ENCODE results near the gene SFMBT2. TPM values are rescaled to one million over a fixed set of nuclear protein-coding genes. Genes with fewer than 3 reads are reported as not detected.
"Not testable (repeated sequence)": the region's sequence is repeated elsewhere in the genome, so short reads cannot be mapped to it uniquely, and the experiment has no call there.

SFMBT2 gene
- total RNA-seq, 1 experiment from 2014 or later: 0.03 TPM

DNA sequence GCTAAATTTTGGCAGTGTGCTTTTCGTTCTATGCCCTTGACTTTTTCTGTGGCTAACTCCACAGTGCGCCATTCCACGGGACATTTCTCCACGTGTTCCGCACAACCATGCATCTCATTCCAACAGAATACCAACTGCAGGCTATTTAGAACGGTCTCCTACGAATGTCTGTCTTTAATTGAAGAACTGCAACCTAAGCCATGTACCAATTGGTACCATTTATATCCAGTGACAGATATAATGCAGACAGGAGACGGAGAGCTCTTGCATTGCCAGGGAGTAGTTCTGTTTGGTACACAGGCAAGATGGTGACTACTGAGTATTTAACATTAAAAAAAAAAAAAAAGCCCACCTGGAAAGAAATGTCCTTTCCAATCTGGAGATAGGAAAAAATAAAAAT is 9.1 kb downstream of the SFMBT2 start:
- DNase-seq (ENCODE audit: low spot score): no peak

DNA sequence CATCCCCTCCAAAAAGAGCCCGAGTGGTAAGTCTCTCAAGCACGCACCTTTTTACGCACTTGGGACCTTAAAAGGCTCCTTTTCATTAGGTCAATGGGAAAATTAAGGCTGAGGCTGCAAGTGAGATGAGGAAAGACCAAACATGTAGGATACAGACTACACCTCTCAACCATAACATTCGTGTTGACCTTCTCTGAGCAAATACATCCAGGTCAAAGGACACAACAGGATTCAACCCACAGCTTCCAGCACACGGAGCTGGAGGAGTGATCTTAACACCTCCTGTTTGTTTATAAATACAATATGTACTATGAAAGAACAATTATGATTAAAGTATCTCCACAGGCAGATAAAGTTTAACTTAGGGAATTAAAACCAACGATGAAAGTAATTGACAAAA is 9.7 kb downstream of the SFMBT2 start:
- no peak for DNase-seq (ENCODE audit: low spot score)

DNA sequence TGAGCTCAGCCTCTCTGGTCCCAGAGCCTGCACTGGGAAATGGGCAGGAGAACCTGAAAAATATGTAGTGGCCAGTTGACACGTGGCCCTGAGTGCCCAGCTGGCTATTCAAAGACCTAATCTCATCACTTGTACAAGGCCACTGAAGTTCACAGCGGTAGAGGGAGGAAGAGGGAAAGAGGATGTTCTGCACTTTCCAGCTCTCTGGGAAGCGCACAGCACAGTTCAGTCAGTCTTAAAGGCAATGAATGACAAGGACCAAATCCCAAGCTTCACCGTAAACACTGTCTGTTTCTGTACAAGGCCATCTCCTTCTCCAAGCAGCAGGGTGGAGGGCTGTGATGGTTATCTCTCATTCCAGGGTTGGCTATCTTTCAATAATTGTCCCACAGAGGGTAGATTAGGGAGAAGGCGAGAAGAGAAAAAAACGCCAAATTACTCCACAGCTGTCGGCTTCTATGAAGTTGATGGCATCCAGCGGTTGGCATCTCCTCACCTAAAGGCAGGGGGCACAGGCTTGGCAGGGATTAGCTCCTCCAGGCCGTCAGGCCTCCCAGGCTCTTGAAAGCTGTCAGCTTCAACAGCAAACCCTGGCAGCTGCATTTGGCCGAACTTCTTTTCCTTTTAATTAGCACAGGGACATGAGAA is 10.6 kb downstream of the SFMBT2 start:
- no peak for DNase-seq (ENCODE audit: low spot score)

DNA sequence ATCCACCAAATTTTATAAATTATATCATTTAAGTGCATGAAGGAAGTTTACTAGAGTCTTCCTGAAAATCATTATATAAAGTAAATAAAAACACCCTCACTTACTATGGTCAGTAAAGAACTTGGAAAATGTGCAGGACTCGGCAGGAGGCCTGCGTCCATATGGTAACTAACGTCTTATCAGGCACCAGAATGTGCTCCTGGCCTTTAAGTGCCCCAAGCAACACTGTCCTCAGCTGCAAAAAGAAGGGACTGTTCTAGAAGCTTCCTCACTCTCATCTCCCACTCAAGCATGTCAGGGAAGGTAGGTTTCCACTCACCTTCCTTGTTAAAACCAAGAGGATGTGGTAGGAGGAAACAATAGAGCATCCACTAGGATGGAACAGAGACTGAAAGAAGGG is 11.3 kb downstream of the SFMBT2 start:
- DNase-seq (ENCODE audit: low spot score): no peak

DNA sequence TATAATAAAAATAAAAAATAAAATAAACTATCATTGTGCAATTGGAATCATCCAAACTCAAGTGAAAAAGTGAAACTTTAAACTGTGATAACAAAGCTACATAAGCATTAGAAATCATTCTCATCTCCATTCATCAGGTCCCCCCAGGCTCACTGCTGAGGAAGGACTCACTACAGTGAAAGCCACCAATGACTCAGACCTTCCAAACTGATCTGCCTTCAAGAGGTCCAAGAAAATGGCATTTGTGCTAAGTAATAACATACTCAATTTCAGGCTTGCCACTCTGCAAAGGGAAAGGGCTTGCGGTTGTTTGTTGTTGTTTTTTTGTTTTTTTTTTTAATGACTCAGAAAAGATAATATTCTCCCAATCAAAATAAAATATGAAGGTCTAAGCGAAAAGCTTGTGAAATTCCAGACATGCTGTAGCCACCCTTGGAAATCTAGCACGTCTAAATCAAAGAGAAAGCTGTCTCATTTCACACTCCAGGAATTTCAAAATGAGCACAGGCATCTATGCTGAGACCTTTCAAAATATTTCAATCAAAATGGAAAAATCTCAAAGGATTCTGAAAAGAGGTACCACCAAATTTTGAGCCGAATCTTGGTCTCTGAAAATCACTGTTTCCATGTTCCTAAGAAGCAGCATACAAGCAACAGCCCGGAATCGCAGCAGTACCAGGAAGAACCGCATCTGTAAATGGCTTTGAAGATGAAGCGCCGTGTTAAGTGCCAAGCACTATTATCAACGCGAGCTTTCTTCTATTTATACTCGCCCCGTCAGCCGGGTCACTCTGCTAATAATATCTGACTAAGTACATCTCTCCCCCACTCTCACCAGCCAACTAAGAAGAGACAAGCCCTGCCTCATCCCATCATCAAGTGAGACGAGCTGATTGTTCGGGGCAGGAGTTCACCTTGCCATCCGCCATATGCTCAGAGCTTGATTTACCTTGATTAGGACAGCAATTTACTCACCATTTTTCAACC is 13.5 kb downstream of the SFMBT2 start:
- no peak for DNase-seq (ENCODE audit: low spot score)

DNA sequence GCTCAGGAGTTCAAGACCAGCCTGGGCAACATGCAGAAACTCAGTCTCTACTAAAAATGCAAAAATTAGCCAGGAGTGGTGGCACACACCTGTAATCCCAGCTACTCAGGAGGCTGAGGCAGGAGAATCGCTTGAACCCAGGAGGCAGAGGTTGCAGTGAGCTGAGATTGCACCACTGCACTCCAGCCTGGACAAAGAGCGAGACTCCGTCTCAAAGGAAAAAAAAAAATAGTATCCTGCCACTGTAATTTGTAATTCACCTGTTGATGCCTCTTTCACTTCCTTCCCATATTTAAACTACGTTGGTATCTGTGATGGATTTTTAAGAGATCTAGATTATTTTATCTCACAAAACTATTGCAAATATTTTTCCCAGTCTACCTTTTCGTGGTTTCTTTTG is 18.5 kb downstream of the SFMBT2 start:
- DNase-seq (ENCODE audit: low spot score): not testable (repeated sequence)

DNA sequence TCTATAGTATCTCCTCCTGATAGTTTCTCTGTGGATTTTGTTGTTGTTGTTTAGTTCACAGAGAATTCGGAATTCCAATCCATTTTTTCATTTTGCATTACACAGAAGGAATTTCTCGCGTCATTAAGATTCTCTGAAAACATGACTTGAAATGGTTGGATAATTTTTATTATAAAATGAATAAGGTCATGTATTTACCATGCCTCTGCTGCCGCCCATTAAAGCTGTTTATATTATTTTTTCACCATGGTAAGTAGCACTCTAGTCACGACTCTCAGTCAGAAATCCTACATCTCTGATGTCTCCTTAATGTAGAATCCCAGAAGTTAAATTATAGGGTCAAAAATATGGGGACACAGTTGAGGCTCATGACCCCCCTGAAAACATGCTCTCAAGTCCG is 19.1 kb downstream of the SFMBT2 start:
- no peak for DNase-seq (ENCODE audit: low spot score)

DNA sequence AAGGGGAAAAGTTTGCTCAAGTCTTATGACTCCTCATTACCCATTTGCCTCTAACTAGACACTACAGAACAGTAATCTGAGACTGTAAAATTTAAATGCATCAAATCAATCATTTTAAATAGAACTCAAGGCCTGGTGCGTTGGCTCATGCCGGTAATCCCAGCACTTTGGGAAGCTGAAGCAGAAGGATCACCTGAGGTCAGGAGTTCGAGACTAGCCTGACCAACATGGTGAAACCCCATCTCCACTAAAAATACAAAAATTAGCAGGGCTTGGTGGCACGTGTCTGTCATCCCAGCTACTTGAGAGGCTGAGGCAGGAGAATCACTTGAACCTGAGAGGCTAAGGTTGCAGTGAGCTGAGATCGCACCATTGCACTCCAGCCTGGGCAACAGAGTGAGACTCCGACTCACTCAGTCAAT is 20.1 kb downstream of the SFMBT2 start:
- not testable (repeated sequence) for DNase-seq (ENCODE audit: low spot score)

DNA sequence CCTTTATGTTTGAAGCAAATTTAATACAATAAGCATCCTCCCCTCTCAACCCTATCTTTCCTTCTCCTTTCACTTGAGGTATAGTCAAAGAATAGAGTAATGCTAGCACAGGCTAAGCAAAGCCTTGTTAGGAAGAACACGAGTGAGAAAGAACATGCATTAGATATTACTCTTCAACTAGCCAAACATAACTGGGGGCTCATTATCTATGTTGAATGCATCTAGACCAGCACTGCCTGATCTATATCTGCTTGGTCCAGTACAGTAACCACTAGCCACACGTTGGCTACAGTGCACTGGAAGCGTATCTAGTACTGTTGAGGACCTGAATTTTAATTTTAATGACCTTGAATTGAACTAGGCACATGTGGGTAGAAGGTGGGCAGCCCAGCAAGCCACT is 21.0 kb downstream of the SFMBT2 start:
- no peak for DNase-seq (ENCODE audit: low spot score)

DNA sequence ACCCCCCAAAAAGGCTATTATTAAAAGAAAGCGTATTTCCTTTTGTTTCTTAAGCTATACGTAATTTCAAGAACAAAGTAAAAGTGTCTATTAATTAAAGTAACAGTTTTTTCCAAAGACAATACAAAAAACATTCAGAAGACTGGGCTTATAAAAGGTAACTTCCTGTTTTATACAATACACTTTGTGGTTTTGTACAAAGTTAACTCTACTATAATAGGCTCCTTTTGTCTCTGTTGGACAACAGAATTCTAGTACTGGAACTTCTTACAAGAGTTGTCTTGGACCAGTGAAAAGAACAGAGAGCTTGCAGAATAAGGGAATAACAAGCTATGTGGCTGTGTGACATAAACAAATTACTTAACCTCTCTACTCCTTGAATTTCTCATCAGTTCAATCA is 21.5 kb downstream of the SFMBT2 start:
- no peak for DNase-seq (ENCODE audit: low spot score)

DNA sequence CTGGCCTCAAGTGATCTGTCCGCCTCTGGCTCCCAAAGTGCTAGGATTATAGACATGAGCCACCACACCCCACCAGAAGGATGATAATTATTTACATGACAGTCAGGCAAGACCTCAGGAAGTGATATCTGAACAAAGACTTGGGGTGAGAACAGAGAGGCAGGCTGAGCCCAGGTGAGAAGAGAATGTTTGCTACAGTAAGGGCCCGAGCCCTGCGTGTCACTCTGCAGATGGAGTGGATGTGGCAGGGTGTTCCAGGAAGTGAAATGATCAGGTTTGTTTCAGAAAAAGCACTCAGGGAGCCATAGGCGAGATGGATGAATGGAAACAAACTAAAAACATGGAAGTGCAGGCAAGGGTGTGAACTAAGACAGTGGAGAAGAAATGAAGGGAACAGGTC is 22.2 kb downstream of the SFMBT2 start:
- no peak for DNase-seq (ENCODE audit: low spot score)

DNA sequence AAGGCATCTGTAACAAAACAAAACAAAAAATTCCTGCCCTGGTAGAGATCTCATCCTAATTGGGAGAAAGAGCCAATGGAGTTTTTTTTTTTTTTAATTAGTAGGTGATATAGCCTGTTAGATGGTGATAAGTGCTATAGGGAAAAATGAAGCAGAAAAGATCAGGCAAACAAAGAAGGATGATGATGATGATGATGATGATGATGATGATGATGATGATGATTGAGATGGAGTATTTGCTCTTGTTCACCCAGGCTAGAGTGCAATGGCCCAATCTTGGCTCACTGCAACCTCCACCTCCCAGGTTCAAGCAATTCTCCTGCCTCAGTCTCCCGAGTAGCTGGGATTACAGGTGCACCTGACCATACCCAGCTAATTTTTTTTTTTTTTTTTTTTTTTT is 22.7 kb downstream of the SFMBT2 start:
- DNase-seq (ENCODE audit: low spot score): not testable (repeated sequence)

DNA sequence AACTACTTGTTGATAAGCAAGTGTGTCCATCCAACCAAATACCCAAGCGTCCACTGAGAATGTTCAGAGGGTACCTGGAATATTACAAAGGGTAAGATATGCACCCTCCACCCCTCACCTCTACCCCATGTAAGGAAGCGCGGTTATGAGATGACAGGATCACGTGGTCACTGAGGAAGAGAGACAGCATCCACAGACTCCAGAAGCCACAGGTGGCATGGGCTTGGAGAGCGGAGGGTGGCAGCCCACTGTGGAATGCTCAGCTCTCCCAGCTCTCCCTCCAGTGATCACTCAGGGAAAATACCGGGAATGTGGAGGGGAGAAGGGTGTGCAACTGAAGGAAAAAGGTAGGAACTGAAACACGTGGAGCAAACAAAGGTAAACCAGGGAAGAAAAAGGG is 25.7 kb downstream of the SFMBT2 start:
- no peak for DNase-seq (ENCODE audit: low spot score)

DNA sequence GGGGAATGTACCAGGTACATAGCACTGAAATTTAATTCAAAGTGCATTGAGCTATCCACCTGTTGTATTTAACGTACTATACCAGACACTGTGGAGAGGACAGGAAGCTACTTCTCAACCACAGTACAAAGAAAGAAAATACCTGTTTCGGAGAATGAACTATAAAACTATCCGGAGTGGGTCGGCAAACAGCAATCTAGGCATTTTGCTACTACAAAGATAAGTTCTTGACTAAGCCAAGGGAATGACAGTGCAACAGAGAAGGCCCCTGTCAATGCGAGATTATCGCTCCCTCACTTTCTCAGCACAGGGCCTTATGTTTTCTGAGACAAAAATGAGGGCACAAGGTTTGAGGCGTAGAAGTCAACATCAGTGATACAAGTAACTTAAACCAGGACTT is 27.4 kb downstream of the SFMBT2 start:
- no peak for DNase-seq (ENCODE audit: low spot score)

DNA sequence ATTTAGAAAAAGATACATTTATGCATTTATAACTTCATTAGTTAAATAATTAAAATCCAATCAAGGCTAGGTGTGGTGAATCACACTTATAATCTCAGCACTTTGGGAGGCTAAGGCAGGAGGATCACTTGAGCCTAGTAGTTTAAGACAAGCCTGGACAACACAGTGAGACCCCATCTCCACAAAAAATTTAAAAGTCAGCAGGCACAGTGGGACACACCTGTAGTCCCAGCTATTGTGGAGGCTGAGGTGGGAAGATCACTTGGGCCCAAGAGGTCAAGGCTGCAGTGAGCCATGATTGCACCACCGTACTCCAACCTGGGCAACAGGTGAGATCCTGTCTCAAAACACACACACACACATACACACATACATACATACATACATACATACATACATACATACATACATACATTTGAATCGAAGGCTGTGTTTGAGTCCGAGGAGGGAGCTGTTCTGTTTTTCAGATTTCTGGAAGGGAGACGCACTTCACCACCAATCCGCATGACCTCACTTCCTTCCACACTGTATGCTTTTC is 30.1 kb downstream of the SFMBT2 start:
- no peak for DNase-seq (ENCODE audit: low spot score)

DNA sequence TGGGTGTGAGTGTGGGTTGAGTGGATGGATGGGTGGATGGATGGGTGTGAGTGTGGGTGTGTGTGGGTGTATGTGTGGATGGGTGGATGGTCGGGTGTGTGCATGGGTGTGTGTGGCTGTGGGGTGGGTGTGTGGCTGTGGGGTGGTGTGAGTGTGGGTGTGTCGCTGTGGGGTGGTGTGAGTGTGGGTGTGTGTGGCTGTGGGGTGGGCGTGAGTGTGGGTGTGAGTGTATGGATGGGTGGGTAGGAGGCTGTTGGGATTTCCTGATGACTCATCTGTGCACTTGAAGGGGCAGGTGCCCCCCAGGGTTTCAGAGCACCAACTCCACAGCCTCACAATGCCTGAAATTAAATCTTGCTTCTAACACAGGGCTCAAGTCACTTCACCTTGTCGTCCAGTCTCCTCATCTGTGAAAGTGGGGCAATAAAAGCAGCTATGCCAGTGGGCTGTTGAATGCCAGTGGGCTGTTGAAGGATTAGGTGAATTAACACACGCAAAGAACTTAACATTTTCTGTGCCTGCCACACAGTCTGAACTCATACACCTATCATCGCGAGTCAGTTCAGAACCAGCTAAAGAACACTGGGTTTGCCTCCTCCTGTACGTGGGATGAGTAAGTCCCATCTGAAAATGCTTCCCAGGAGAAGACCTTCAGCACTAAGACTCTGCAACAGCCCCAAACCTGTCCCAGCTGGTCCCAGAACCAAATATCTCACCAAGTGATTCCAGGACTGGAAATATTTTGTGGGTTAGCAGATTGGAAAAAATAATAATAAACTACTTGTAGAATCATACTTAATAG is 32.0 kb downstream of the SFMBT2 start:
- DNase-seq (ENCODE audit: low spot score): no peak

DNA sequence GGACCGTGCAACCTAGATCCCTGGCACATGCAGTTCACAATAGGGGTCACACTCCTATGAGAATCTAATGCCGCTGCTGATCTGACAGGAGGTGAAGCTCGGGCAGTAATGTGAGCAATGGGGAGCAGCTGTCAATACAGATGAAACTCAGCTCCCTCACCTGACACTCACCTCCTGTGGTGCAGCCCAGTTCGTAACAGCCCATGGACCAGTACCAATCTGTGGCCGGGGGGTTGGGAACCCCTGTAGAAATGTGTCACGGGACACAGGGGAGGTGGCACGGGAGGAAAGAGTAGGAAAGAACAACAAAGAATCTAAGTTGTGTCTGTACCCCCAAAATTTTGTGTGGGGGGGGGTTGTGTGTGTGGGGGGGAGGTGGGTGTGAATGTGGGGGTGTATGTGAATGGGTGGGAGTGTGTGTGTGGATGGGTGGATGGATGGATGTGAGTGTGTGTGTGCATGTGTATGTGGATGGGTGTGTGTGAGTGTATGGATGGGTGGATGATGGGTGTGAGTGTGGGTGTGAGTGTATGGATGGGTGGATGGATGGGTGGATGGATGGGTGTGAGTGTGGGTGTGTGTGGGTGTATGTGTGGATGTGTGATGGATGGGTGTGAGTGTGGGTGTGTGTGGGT is 33.1 kb downstream of the SFMBT2 start:
- DNase-seq (ENCODE audit: low spot score): no peak

DNA sequence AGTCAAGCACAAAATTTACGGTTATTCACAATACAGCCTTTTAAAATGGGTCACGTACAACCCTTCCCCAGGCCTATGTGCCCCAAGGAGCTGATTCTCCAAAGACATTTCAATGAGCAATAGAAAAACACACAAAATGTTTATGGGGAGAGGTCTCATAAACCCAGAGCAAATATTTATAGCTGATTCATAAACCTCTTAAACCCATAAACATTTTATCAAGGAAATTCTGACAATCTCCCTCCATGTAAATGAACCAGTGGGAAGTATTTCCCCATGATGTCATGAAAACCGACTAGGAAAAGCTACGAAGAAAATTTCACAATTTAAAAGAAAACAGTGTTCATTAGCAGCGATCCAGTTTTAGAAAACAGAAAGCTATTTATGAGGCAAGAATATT is 36.0 kb downstream of the SFMBT2 start:
- no peak for DNase-seq (ENCODE audit: low spot score)

DNA sequence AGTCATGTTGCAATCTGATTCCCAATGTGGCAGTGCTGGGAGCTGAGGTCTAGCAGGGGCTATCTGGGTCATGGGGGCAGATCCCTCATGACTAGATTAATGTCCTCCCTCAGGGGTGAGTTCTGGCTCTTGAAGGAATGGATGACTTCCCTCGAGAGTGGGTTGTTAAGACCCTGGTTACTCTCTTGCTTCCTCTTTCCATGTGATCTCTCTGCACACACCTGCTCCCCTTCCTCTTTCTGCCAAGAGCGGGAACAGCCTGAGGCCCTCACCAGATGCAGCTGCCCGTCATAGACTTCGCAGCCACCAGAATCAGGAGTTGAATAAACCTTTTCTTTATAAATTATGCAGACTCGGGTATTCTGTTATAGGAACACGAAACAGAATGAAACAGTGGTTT is 37.8 kb downstream of the SFMBT2 start:
- no peak for DNase-seq (ENCODE audit: low spot score)

DNA sequence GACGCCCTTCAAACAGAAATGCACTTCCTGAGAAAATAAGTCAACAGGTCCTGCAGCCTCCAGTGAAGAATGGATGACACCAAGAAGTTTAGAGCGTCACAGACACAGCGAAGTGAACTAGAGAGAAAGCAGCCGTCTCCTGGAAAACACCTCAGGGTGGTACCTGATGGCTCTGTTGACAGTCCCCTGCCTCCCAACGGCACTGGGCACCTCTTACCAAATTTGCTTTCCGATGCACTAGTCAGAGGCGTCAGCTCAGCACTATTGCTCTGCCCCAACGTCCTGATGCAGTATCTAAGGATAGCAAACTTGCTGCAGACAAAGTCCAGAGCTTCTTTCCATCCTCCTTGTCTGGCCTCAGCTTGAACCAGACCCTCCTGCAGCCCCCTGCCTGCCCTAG is 38.3 kb downstream of the SFMBT2 start:
- no peak for DNase-seq (ENCODE audit: low spot score)

DNA sequence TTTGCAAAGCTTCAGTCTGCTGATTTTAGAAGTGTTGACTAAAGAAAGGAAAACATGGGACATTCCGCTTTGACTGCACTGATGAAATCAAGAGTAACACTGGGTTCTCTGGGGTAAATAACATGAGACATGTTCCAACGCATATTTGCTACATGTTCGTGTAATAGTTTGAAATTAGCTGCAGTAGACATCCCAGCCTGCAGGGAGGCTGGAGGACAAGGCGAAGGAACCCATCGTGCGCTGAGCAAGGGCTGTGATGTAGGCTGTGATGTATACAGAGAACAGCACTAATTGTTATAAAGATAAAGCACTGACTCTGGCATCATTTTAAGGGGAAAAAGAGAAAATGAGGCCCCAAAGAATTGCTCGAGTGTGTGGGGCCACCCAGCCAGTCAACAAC is 40.3 kb downstream of the SFMBT2 start:
- no peak for DNase-seq (ENCODE audit: low spot score)
